Tibial nerve (tissue), 4 donors: Measurements from ENCODE around the gene FOXK1.

Experiments
- CTCF ChIP-seq, 5 experiments: fragments of 200-600 bp in 3 of 5; fragments of 450-650 bp in 2 of 5; sonication (generic) in 3 of 5; IDR thresholded peaks; one replicate each; pipeline ENCODE4 v1.5.1; 2016 to 2019; ENCODE audit warnings: antibody characterized with exemption in 5 of 5, mild to moderate bottlenecking in 3 of 5, moderate library complexity in 2 of 5
- EP300 ChIP-seq, 2 donors: sonication (generic); formaldehyde crosslinking; IDR thresholded peaks; one replicate each; pipeline ENCODE4 v1.6.1; 2017; ENCODE audit warnings: antibody characterized with exemption in 2 of 2, mild to moderate bottlenecking in 1 of 2
- POLR2A ChIP-seq, 2 donors: fragments of 450-650 bp; IDR thresholded peaks; one replicate each; pipeline ENCODE4 v1.6.1; 2017; ENCODE audit warnings: antibody characterized with exemption in 2 of 2, mild to moderate bottlenecking in 2 of 2, moderate library complexity in 2 of 2

DNA sequence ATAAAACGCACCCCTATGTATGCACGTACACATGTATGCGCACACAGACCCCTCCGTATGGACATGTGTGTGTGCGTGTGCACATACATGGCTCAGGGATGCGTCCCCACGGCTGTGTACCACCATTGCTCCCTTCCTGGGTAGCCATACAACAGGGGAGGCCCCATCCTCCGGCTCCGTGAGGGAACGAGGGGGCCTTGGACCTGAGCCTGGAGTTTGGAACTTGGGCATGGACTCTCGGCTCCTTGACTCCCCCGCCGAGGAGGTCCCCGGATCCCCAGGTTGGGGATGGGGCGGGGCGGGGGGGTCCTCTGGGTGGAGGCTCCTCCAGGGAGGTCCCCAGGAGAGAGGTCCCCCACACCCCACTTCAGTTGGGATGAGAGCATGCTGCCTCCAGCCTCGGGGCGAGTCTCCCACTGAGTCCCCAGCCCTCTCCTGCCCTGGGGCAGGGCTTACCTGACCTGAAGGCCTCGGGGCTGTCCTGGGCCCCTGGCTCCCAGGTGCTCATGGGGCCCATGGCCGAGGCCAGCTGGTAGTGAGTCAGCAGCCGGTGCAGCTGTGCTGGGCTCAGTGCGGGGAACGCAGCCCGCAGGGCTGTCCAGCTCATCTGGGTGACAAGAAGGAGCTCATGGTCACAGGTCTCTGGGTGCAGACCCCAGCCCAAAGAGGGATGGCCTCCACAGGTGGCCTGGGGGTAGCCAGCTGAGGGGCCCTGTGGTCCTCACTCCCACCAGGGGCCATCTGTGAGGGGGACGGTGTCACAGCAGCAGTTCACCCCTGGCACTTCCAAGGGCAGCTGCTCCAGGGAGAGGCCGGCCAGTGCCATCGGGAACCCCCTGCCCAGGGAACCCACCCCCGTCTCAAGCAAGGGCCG lies 123.3 kb downstream of the FOXK1 start:
- TF ChIP-seq POLR2A (IDR thresholded peaks at IDR 0.05) (no peak), CTCF (IDR thresholded peaks at IDR 0.05) (no peak), EP300 (IDR thresholded peaks at IDR 0.05) (no peak)
